Measurements from ENCODE around the gene AK8.
"Not testable (repeated sequence)": the region's sequence is repeated elsewhere in the genome, so short reads cannot be mapped to it uniquely, and the experiment has no call there.

AK8 gene

GRCh38 chr9:132797861-132798659 is 80.0 kb downstream of the AK8 start:
- no peak for DNase-seq (ENCODE audit: low spot score)

GRCh38 chr9:132795511-132796303 is 82.4 kb downstream of the AK8 start:
- DNase-seq (ENCODE audit: low spot score): no peak

- DNase-seq (ENCODE audit: low spot score): no peak
Observed at GRCh38 chr9:132794730-132795380, 83.2 kb downstream of the AK8 start.

- no peak for DNase-seq (ENCODE audit: low spot score)
Observed at GRCh38 chr9:132793606-132794580, 84.2 kb downstream of the AK8 start.

- DNase-seq (ENCODE audit: low spot score): no peak
Observed at GRCh38 chr9:132792547-132792946, 85.5 kb downstream of the AK8 start.

- DNase-seq (ENCODE audit: low spot score): no peak
Observed at GRCh38 chr9:132791699-132792240, 86.3 kb downstream of the AK8 start.

- DNase-seq (ENCODE audit: low spot score): no peak
Observed at GRCh38 chr9:132789719-132790118, 88.4 kb downstream of the AK8 start.

- DNase-seq (ENCODE audit: low spot score): no peak
Observed at GRCh38 chr9:132788378-132788777, 89.7 kb downstream of the AK8 start.

GRCh38 chr9:132787748-132788159 is 90.3 kb downstream of the AK8 start:
- DNase-seq (ENCODE audit: low spot score): no peak

- DNase-seq (ENCODE audit: low spot score): no peak
Observed at GRCh38 chr9:132784286-132784830, 93.7 kb downstream of the AK8 start.

- no peak for DNase-seq (ENCODE audit: low spot score)
Observed at GRCh38 chr9:132783006-132783405, 95.1 kb downstream of the AK8 start.

- no peak for DNase-seq (ENCODE audit: low spot score)
Observed at GRCh38 chr9:132782037-132782436, 96.0 kb downstream of the AK8 start.

- no peak for DNase-seq (ENCODE audit: low spot score)
Observed at GRCh38 chr9:132780230-132781007, 97.7 kb downstream of the AK8 start.

GRCh38 chr9:132776891-132777290 is 101.2 kb downstream of the AK8 start:
- no peak for DNase-seq (ENCODE audit: low spot score)

- DNase-seq (ENCODE audit: low spot score): no peak
Observed at GRCh38 chr9:132776268-132776667, 101.8 kb downstream of the AK8 start.

- DNase-seq (ENCODE audit: low spot score): no peak
Observed at GRCh38 chr9:132775720-132776119, 102.4 kb downstream of the AK8 start.

GRCh38 chr9:132774886-132775285 is 103.2 kb downstream of the AK8 start:
- DNase-seq (ENCODE audit: low spot score): no peak

- no peak for DNase-seq (ENCODE audit: low spot score)
Observed at GRCh38 chr9:132773764-132774339, 104.2 kb downstream of the AK8 start.

- no peak for DNase-seq (ENCODE audit: low spot score)
Observed at GRCh38 chr9:132773093-132773492, 105.0 kb downstream of the AK8 start.

- not testable (repeated sequence) for DNase-seq (ENCODE audit: low spot score)
Observed at GRCh38 chr9:132771752-132772151, 106.3 kb downstream of the AK8 start.

Data from CD4-positive, alpha-beta T cell treated with Interleukin-2 at 100 ng/mL for 4 hours (primary cell).